Mucosa of descending colon (tissue), 3 donors: ENCODE data around the gene PRDM5. TPM values are rescaled to one million over a fixed set of nuclear protein-coding genes. Genes with fewer than 3 reads are reported as not detected.
"Not testable (repeated sequence)": the region's sequence is repeated elsewhere in the genome, so short reads cannot be mapped to it uniquely, and the experiment has no call there.

ENCODE experiments used
- ATAC-seq: fragments of 200-7000 bp; cut with Tn5 transposase; one replicate; pipeline ENCODE4 v1.9.1; 2020; ENCODE audit warnings: mild to moderate bottlenecking, moderate library complexity
- DNase-seq, 3 donors: peaks; one replicate each; pipeline ENCODE4 v3.0.0-alpha.2; 2020
- H3K36me3 ChIP-seq: fragments of 200-600 bp; one replicate; pipeline ENCODE4 v1.8.0; 2021; ENCODE audit warnings: low read depth, mild to moderate bottlenecking
- H3K4me1 ChIP-seq: fragments of 200-600 bp; one replicate; pipeline ENCODE4 v1.8.0; 2021; ENCODE audit warnings: low read depth, mild to moderate bottlenecking
- H3K4me3 ChIP-seq: fragments of 200-600 bp; one replicate; pipeline ENCODE4 v1.8.0; 2021; ENCODE audit warnings: mild to moderate bottlenecking
- H3K9me3 ChIP-seq: fragments of 200-600 bp; one replicate; pipeline ENCODE4 v1.8.0; 2021; ENCODE audit warnings: mild to moderate bottlenecking
- CTCF ChIP-seq: fragments of 200-600 bp; IDR thresholded peaks from one replicate; pipeline ENCODE4 v1.8.0; 2022; ENCODE audit warnings: antibody characterized with exemption, mild to moderate bottlenecking
- intact Hi-C, 2 donors: fragments of 100-400 bp; cut with DNase I in 1 of 2; cut with micrococcal nuclease in 1 of 2; formaldehyde crosslinking; loops; one replicate each; pipeline versions ENCODE4 v1.11.0 to v1.11.1; 2022; cut with DNase I, micrococcal nuclease
- total RNA-seq, 3 donors: library from RNA; stranded (reverse); fragmentation: NEBNext Ultra II Directional in 2 of 3; extraction: Animal tissue kit (Norgen Biotek cat#: 25700) in 2 of 3; gene quantifications; one replicate each; pipeline versions ENCODE4 v1.2.1 to v1.2.4, GENCODE V29; 2021 to 2023
- donor health status: DM: no; HTN: no; CAD: no; lungs with moderate emphysema.
- donor health status: DM: no; HTN: no; CAD: no.
- donor health status: DM: no; HTN: yes; CAD: no.

Gene PRDM5
- total RNA-seq, 3 donors from 2014 or later = 8.7 to 12.2 (median 10.2) TPM

- no peak for DNase-seq
- no peak for TF ChIP-seq CTCF
- intact Hi-C loops = no loop called here
- Histone ChIP-seq H3K36me3 (no peaks in the 10 kb centered on the region), H3K9me3 (no peaks in the 10 kb centered on the region), H3K4me3 (no peak overlapping the region), H3K4me1 (no peaks in the 10 kb centered on the region)
- ATAC-seq = no peak
Observed at GRCh38 chr4:120653804-120654573, 268.5 kb downstream of the PRDM5 start.

- H3K36me3 ChIP-seq, H3K9me3 ChIP-seq, DNase-seq, H3K4me1 ChIP-seq, intact Hi-C loops, H3K4me3 ChIP-seq, ATAC-seq: not testable (repeated sequence)
Observed at GRCh38 chr4:120648336-120648735, 274.2 kb downstream of the PRDM5 start.

Other genes with a start within 250 kb of the PRDM5 start
- gene NDNF, start 149.8 kb upstream of the PRDM5 start, total RNA-seq = 10 to 100 TPM in 2 of 3 donors, 1 to 10 TPM in 1; 9.0 to 11.8 (median 10.3) TPM
- 1 to 10 TPM in 2 of 3 donors, under 1 TPM in 1; 0.38 to 2.0 (median 1.1) TPM for gene TNIP3, start 241.6 kb upstream of the PRDM5 start, total RNA-seq